HuH-7 (cell line): Measurements from ENCODE around the gene SEC14L6.
A peak's percentile ranks its signal among the peaks of the same experiment; 100 is the strongest.
"Not testable (repeated sequence)": the region's sequence is repeated elsewhere in the genome, so short reads cannot be mapped to it uniquely, and the experiment has no call there.

Experiments
- DNase-seq: peaks from one replicate; pipeline ENCODE4 v3.0.0; 2011; ENCODE audit warnings: low spot score

The SEC14L6 gene

GRCh38 chr22:30546616-30547015, at the start of gene SEC14L6:
Gene SEC14L6, minus strand, starts transcription at chr22:30546741. Its CDS starts 59 bp downstream, at chr22:30546682.
- no peak for DNase-seq

GRCh38 chr22:30596199-30596598, 49.7 kb upstream of the SEC14L6 start:
- DNase-seq = no peak

- DNase-seq = not testable (repeated sequence)
Observed at GRCh38 chr22:30592360-30592713, 45.8 kb upstream of the SEC14L6 start.

- DNase-seq = peak; percentile 95
Observed at GRCh38 chr22:30591588-30592359, 45.2 kb upstream of the SEC14L6 start, which contains the start of gene PES1. Gene PES1, minus strand, starts transcription at chr22:30591910. Its CDS starts 77 bp downstream, at chr22:30591833.

- no peak for DNase-seq
Observed at GRCh38 chr22:30591191-30591587, 44.6 kb upstream of the SEC14L6 start.

GRCh38 chr22:30586414-30586813, 39.9 kb upstream of the SEC14L6 start:
- DNase-seq = no peak

- DNase-seq = no peak
Observed at GRCh38 chr22:30584441-30584840, 37.9 kb upstream of the SEC14L6 start.

GRCh38 chr22:30582788-30583545, 36.4 kb upstream of the SEC14L6 start:
- no peak for DNase-seq

- no peak for DNase-seq
Observed at GRCh38 chr22:30582051-30582450, 35.5 kb upstream of the SEC14L6 start.

- DNase-seq = no peak
Observed at GRCh38 chr22:30580896-30581295, 34.4 kb upstream of the SEC14L6 start.

- DNase-seq = no peak
Observed at GRCh38 chr22:30578481-30578880, 31.9 kb upstream of the SEC14L6 start.

GRCh38 chr22:30575859-30576258, 29.3 kb upstream of the SEC14L6 start:
- no peak for DNase-seq

- peak; percentile 64 for DNase-seq
Observed at GRCh38 chr22:30574997-30575671, 28.6 kb upstream of the SEC14L6 start.

- DNase-seq = peak; percentile 95
Observed at GRCh38 chr22:30574095-30574981, 27.8 kb upstream of the SEC14L6 start, which contains the start of gene GAL3ST1. Gene GAL3ST1, minus strand, starts transcription at chr22:30574665. Its CDS starts 17,273 bp downstream, at chr22:30557392.

- DNase-seq = no peak
Observed at GRCh38 chr22:30573594-30574094, 27.1 kb upstream of the SEC14L6 start.

GRCh38 chr22:30572840-30573593, 26.5 kb upstream of the SEC14L6 start:
- DNase-seq = peak; percentile 50

- DNase-seq = no peak
Observed at GRCh38 chr22:30572210-30572609, 25.7 kb upstream of the SEC14L6 start.

- DNase-seq = no peak
Observed at GRCh38 chr22:30569674-30570202, 23.2 kb upstream of the SEC14L6 start.

GRCh38 chr22:30568137-30568805, 21.7 kb upstream of the SEC14L6 start:
- DNase-seq = no peak

- DNase-seq = not testable (repeated sequence)
Observed at GRCh38 chr22:30567277-30567676, 20.7 kb upstream of the SEC14L6 start.
